Heart left ventricle (tissue), 13 donors: Measurements from ENCODE around the gene PACRG.

Experiments used
- POLR2A ChIP-seq, 2 donors: fragments of 450-650 bp; IDR thresholded peaks; one replicate each; pipeline ENCODE4 v1.6.1; 2017; ENCODE audit warnings: antibody characterized with exemption in 2 of 2, mild to moderate bottlenecking in 2 of 2, moderate library complexity in 2 of 2
- TF ChIP-seq, protein P1 (sequence below), 12 donors: fragments of 200-600 bp; sonication (generic) in 4 of 12; IDR thresholded peaks; one replicate each; pipeline versions ENCODE4 v1.5.0 to v1.8.0; 2018 to 2022; ENCODE audit warnings: antibody characterized with exemption in 12 of 12, mild to moderate bottlenecking in 5 of 12
- donor health status: ischemic (EF 13 %, LVEDD 7.1; RV severe dilation, severe dysfunction).
- donor health status: DM: no; HTN: yes; CAD: no.
- donor health status: DM: no; HTN: no; CAD: no.
- donor health status: ischemic (EF 25% LVEDD 6.9; RV normal size, moderate dysfunction).
- donor health status: ischemic (EF 25% LVEDD 5.7; RV mildly dilated, moderate dysfunction).
- donor health status: ischemic (EF 35%, LVEDD 5.7; RV mildly dilated, moderate dysfunction).
- donor health status: nonischemic (EF 11% LVEDD 7.7; RV severe dilation, severe dysfunction).
- donor health status: DM: yes; HTN: yes; CAD: no.
- donor health status: PGD.
- donor health status: ischemic (EF 29% LVEDD 5.4; RV normal size, mild dysfunction).
- donor health status: nonischemic (EF 23%, LVEDD 6.1; RV moderate dilation, normal function).

DNA sequence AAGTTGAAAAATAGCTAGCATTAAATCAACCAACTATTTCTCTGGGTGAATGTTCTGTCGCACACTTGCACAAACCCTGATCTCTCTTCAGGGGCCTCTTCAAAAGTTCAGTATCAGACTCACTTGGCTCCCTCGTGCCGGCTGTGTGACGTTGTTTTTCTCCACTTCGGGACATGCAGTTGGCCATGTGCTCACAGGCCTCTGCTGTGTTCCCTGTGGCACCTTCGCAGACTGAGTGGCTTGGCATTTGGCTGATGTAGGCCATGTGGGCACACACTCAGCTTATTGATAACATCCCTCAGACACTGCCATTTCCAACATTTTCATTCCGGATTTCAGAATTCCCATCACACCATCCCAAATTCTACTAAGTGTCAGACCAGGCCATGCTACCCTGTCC lies 49.3 kb downstream of the PACRG start:
- TF ChIP-seq, protein P1, sequence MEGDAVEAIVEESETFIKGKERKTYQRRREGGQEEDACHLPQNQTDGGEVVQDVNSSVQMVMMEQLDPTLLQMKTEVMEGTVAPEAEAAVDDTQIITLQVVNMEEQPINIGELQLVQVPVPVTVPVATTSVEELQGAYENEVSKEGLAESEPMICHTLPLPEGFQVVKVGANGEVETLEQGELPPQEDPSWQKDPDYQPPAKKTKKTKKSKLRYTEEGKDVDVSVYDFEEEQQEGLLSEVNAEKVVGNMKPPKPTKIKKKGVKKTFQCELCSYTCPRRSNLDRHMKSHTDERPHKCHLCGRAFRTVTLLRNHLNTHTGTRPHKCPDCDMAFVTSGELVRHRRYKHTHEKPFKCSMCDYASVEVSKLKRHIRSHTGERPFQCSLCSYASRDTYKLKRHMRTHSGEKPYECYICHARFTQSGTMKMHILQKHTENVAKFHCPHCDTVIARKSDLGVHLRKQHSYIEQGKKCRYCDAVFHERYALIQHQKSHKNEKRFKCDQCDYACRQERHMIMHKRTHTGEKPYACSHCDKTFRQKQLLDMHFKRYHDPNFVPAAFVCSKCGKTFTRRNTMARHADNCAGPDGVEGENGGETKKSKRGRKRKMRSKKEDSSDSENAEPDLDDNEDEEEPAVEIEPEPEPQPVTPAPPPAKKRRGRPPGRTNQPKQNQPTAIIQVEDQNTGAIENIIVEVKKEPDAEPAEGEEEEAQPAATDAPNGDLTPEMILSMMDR (IDR thresholded peaks at IDR 0.05): no peak
- no peak for TF ChIP-seq POLR2A (IDR thresholded peaks at IDR 0.05)
